ENCODE results near the gene MTMR2. TPM values are rescaled to one million over a fixed set of nuclear protein-coding genes. Genes with fewer than 3 reads are reported as not detected.

MTMR2 gene
- total RNA-seq, 1 experiment from 2014 or later: 75.2 TPM

DNA sequence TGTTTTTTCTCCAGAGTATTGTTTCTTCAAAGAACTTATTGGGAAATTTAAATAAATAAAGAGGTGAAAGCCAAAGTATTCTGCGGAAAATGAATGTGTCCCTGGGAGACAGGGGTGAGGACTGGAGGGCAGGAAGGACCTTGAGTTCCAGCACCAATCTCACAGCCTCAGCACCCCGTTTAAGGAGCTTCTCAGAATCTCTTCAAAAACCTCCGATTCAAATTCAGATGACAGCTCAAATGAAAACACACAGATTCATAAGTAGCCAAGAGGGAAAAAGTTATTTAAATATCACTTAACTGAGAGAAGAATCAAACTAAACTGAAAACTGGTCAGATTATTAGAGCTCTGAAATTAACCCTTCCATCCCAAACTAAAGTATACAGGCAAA is 12.5 kb downstream of the MTMR2 start:
- no peak overlapping the region for H3K4me3 Mint-ChIP-seq (ENCODE audit: unreplicated experiment)
- no peak overlapping the region for H3K4me3 ChIP-seq (ENCODE audit: low read depth, low read length)
- H3K9me3 ChIP-seq: no peaks in the 10 kb centered on the region
- ChIA-PET POLR2A (interaction anchor here (1.0 kb wide), 1 partner anchor 12 kb away, joined by 3 read pairs; the partner anchor contains the start of gene MTMR2), CTCF (no interaction called here)
- peaks cover 6% of the 10 kb centered on the region for H3K9me3 Mint-ChIP-seq (ENCODE audit: unreplicated experiment)
- H3K27me3 ChIP-seq (replicated peaks; ENCODE audit: control insufficient read depth, insufficient read depth, low read length): no peaks in the 10 kb centered on the region
- intact Hi-C loops (cut with micrococcal nuclease; ENCODE audit: unreplicated experiment): no loop called here
- no peak for DNase-seq
- no peaks in the 10 kb centered on the region for H3K36me3 ChIP-seq (ENCODE audit: control insufficient read depth, insufficient read depth, low read length)
- H3K4me1 ChIP-seq: peaks cover 3% of the 10 kb centered on the region; the same call in 1 of the 2 replicates
- TF ChIP-seq, protein P1, sequence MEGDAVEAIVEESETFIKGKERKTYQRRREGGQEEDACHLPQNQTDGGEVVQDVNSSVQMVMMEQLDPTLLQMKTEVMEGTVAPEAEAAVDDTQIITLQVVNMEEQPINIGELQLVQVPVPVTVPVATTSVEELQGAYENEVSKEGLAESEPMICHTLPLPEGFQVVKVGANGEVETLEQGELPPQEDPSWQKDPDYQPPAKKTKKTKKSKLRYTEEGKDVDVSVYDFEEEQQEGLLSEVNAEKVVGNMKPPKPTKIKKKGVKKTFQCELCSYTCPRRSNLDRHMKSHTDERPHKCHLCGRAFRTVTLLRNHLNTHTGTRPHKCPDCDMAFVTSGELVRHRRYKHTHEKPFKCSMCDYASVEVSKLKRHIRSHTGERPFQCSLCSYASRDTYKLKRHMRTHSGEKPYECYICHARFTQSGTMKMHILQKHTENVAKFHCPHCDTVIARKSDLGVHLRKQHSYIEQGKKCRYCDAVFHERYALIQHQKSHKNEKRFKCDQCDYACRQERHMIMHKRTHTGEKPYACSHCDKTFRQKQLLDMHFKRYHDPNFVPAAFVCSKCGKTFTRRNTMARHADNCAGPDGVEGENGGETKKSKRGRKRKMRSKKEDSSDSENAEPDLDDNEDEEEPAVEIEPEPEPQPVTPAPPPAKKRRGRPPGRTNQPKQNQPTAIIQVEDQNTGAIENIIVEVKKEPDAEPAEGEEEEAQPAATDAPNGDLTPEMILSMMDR (IDR thresholded peaks at IDR 0.05; ENCODE audit: insufficient read depth in 1 of 2, low read depth in 1 of 2, low read length in 1 of 2, severe bottlenecking in 1 of 2, unreplicated experiment in 1 of 2): no peak
- no TSS peak for BruUV-seq (replicated peaks)
- H3K27me3 Mint-ChIP-seq (ENCODE audit: insufficient read depth, unreplicated experiment): no peaks in the 10 kb centered on the region
- peaks cover 5% of the 10 kb centered on the region for H3K36me3 Mint-ChIP-seq (ENCODE audit: insufficient read depth, unreplicated experiment)
- H3K27ac Mint-ChIP-seq (ENCODE audit: unreplicated experiment): no peak overlapping the region
- peaks cover 7% of the 10 kb centered on the region for H3K4me1 Mint-ChIP-seq (ENCODE audit: low read depth, unreplicated experiment)

DNA sequence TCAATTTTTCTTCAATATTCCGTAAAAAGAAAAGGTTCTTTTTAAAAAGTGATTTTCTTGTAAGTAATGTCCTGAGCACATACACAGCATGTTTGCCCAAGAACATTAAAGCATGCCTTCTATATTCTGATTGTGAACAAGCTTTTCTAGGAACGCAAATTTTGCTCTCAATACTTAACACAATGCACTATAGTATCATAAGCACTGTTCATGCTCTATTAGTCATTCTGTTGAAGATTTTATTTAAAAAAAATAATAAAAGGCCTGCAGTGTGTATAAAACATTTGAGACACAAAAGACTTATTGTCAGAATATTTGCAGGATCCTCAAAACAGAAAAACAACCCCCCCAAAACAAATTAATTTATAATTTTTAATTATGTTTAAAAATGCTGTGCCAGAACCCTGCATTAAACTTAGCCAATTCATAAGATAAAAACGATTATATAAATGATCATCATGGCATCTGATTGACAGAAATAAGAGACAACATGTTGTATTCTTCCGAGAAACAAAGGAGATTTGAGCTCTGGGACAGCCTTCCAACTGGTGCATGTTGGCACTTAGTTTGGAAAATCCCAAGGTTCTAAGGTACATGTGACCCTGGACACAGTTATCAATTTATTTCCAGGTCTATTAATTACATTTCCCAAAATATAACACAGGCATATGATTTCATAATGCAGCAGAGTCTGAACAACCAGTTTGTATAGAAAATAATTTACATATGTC is 13.1 kb downstream of the MTMR2 start:
- ChIA-PET CTCF (no interaction called here), POLR2A (no interaction called here)
- no peaks in the 10 kb centered on the region for H3K9me3 ChIP-seq
- TF ChIP-seq, protein P1 (IDR thresholded peaks at IDR 0.05; ENCODE audit: insufficient read depth in 1 of 2, low read depth in 1 of 2, low read length in 1 of 2, severe bottlenecking in 1 of 2, unreplicated experiment in 1 of 2): no peak
- BruUV-seq (replicated peaks): no TSS peak
- Mint-ChIP-seq H3K9me3 (ENCODE audit: unreplicated experiment) (peaks cover 7% of the 10 kb centered on the region), H3K27ac (ENCODE audit: unreplicated experiment) (no peak overlapping the region), H3K4me3 (ENCODE audit: unreplicated experiment) (no peak overlapping the region), H3K27me3 (ENCODE audit: insufficient read depth, unreplicated experiment) (no peaks in the 10 kb centered on the region), H3K36me3 (ENCODE audit: insufficient read depth, unreplicated experiment) (peaks cover 5% of the 10 kb centered on the region), H3K4me1 (ENCODE audit: low read depth, unreplicated experiment) (peaks cover 9% of the 10 kb centered on the region)
- DNase-seq: no peak
- H3K36me3 ChIP-seq (ENCODE audit: control insufficient read depth, insufficient read depth, low read length): no peaks in the 10 kb centered on the region
- H3K4me3 ChIP-seq (ENCODE audit: low read depth, low read length): no peak overlapping the region
- peaks cover 9% of the 10 kb centered on the region for H3K4me1 ChIP-seq
- H3K27me3 ChIP-seq (replicated peaks; ENCODE audit: control insufficient read depth, insufficient read depth, low read length): no peaks in the 10 kb centered on the region
- intact Hi-C loops (cut with micrococcal nuclease; ENCODE audit: unreplicated experiment): no loop called here

DNA sequence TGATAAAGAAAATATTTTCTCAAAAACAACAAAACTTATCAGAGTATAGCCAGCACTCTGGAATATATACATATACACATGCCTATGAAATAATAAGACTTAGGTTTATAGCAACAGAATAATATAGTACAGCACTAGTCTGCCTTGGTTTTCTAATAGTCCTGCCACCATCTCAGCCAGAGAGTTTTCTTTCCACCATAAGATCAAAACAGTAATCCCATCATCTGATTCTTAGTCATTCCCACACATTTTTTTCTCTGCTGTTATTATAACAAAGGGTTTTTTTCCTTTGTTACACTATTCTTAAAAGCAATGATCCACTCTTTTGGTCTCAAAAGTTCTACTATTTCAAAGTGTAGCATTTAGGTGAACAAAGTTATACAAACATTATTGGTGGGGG is 15.1 kb downstream of the MTMR2 start:
- BruUV-seq (replicated peaks): no TSS peak
- CTCF ChIA-PET: no interaction called here

More for the DNA sequence above, 15.1 kb downstream of the MTMR2 start:
- no peaks in the 10 kb centered on the region for H3K27me3 Mint-ChIP-seq (ENCODE audit: insufficient read depth, unreplicated experiment)
- DNase-seq: no peak
- Histone ChIP-seq H3K36me3 (ENCODE audit: control insufficient read depth, insufficient read depth, low read length) (no peaks in the 10 kb centered on the region), H3K4me1 (peaks cover 28% of the 10 kb centered on the region), H3K4me3 (ENCODE audit: low read depth, low read length) (no peak overlapping the region), H3K9me3 (no peaks in the 10 kb centered on the region), H3K27me3 (replicated peaks; ENCODE audit: control insufficient read depth, insufficient read depth, low read length) (no peaks in the 10 kb centered on the region)
- peaks cover 9% of the 10 kb centered on the region for H3K4me1 Mint-ChIP-seq (ENCODE audit: low read depth, unreplicated experiment)
- peaks cover 5% of the 10 kb centered on the region for H3K36me3 Mint-ChIP-seq (ENCODE audit: insufficient read depth, unreplicated experiment)
- no peak overlapping the region for H3K4me3 Mint-ChIP-seq (ENCODE audit: unreplicated experiment)
- H3K27ac Mint-ChIP-seq (ENCODE audit: unreplicated experiment): no peak overlapping the region
- H3K9me3 Mint-ChIP-seq (ENCODE audit: unreplicated experiment): peaks cover 7% of the 10 kb centered on the region
- TF ChIP-seq, protein P1 (IDR thresholded peaks at IDR 0.05; ENCODE audit: insufficient read depth in 1 of 2, low read depth in 1 of 2, low read length in 1 of 2, severe bottlenecking in 1 of 2, unreplicated experiment in 1 of 2): no peak
- intact Hi-C loops (cut with micrococcal nuclease; ENCODE audit: unreplicated experiment): no loop called here
- POLR2A ChIA-PET: no interaction called here
